ENCODE data around the gene BRAF.

DNA sequence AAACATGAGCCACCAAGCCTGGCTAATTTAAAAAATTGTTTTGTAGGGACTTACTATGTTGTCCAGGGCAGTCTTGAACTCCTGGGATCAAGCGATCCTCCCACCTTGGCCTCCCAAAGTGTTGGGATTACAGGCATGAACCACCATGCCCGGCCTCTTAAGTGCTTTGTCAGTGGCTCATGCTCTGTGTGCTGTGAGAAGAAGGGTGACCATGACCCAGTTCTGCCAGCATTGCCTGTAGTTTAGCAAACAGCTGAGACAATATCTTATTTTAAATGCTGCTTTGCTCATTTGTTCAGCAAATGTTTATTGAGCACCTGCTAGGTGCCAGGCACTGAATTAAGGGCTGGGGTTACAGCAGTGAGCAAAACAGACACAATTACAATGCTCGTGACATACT, 243.0 kb downstream of the BRAF start:
- TF ChIP-seq CTCF (conservative IDR thresholded peaks at IDR 0.05; ENCODE audit: low read depth, low read length): no peak
- TF ChIP-seq EZH2 (IDR thresholded peaks at IDR 0.05; ENCODE audit: low read length, unreplicated experiment): no peak

Measured in PC-3 (cell line).